GM18907 (cell line): ENCODE data around the gene METTL23.
A peak's percentile ranks its signal among the peaks of the same experiment; 100 is the strongest.
"Not testable (repeated sequence)": the region's sequence is repeated elsewhere in the genome, so short reads cannot be mapped to it uniquely, and the experiment has no call there.

ENCODE experiments used
- ATAC-seq: cut with Tn5 transposase; IDR thresholded peaks from one replicate; pipeline ENCODE4 v1.9.1; 2021; ENCODE audit warnings: mild to moderate bottlenecking, moderate library complexity; ENCODE audit not compliant: unreplicated experiment

The METTL23 gene

GRCh38 chr17:76691379-76692191, 35.1 kb upstream of the METTL23 start:
- no peak for ATAC-seq

- no peak for ATAC-seq
These were observed 31.4 kb upstream of the METTL23 start for GRCh38 chr17:76695059-76695831.

GRCh38 chr17:76696763-76697701, 29.6 kb upstream of the METTL23 start:
- ATAC-seq = peak; percentile 56

- ATAC-seq = no peak
These were observed 28.8 kb upstream of the METTL23 start for GRCh38 chr17:76697702-76698465.

- ATAC-seq = not testable (repeated sequence)
These were observed 28.1 kb upstream of the METTL23 start for GRCh38 chr17:76698466-76698977.

- ATAC-seq = no peak
These were observed 26.4 kb upstream of the METTL23 start for GRCh38 chr17:76700270-76700616.

GRCh38 chr17:76700617-76701470, 25.8 kb upstream of the METTL23 start:
- ATAC-seq = no peak

- no peak for ATAC-seq
These were observed 25.1 kb upstream of the METTL23 start for GRCh38 chr17:76701471-76701967.

- ATAC-seq = no peak
These were observed 24.6 kb upstream of the METTL23 start for GRCh38 chr17:76702076-76702475.

GRCh38 chr17:76702941-76703637, 23.6 kb upstream of the METTL23 start:
- ATAC-seq = no peak

- no peak for ATAC-seq
These were observed 21.8 kb upstream of the METTL23 start for GRCh38 chr17:76704805-76705204.

GRCh38 chr17:76706817-76707216, 19.8 kb upstream of the METTL23 start:
- no peak for ATAC-seq

- no peak for ATAC-seq
These were observed 18.4 kb upstream of the METTL23 start for GRCh38 chr17:76707985-76708807.

- no peak for ATAC-seq
These were observed 17.3 kb upstream of the METTL23 start for GRCh38 chr17:76709077-76709950.

- ATAC-seq = not testable (repeated sequence)
These were observed 16.4 kb upstream of the METTL23 start for GRCh38 chr17:76709951-76710862.
